GM19455 (cell line): ENCODE results near the gene OPN1MW2.
"Not testable (repeated sequence)": the region's sequence is repeated elsewhere in the genome, so short reads cannot be mapped to it uniquely, and the experiment has no call there.

Source experiments
- ATAC-seq: cut with Tn5 transposase; IDR thresholded peaks from one replicate; pipeline ENCODE4 v1.9.1; 2021; ENCODE audit not compliant: unreplicated experiment

The OPN1MW2 gene

DNA sequence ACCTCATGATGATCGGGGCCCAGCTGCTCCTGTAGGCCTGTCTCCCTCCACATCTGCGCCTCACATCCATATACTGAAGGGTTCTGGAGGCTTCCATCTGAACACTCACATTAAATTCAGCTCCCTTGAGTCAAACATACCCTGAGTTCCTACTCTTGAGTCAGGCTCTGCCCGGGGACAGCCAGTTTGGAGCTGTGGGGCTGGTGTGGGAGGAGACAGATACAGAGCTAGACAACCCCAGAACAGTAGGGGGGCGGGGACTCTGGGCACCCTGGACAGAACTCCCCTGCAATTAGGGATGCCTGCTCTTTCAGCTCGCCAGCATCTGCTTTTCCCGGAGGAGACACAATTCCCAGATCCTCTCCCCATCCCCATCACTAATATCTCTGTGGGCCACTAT is 43.5 kb downstream of the OPN1MW2 start:
- ATAC-seq = not testable (repeated sequence)

DNA sequence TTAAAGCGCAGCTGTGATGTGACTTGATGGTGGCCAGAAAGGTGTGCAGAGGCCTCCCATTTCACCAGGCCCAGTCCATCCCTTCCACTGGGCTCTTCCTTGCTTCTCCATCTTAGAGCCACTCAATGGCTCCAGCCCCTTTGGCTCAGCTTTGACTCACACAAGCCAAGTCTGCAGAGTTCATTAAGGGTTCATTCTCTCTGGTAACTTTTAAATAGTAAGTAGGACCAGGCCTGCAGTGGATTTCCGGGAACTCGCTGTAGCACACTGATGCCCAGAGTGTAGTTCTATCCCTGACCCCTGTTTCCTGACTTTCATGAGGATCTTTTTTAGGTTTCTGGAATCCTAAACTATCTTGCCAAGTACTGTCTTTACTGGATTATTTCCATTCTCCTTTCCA is 49.7 kb downstream of the OPN1MW2 start:
- ATAC-seq = not testable (repeated sequence)
